HepG2 (cell line): ENCODE measurements around the gene SGF29. TPM values are rescaled to one million over a fixed set of nuclear protein-coding genes. Genes with fewer than 3 reads are reported as not detected.

ENCODE experiments used
- ATAC-seq: fragments of 200-7000 bp; cut with Tn5 transposase; 3 replicates; pipeline ENCODE4 v1.9.1; 2020; ENCODE audit warnings: mild to moderate bottlenecking, moderate library complexity
- BruUV-seq: library from RNA; stranded (reverse); fragments of 400-500 nt; replicated peaks from 2 replicates; lab custom pipeline; 2021; lab: Mats Ljungman, UMichigan
- CTCF ChIA-PET: fragments of 300-600 bp; formaldehyde crosslinking; extraction: SDS; loops from one replicate; lab custom pipeline; 2021; ENCODE audit warnings: low total read pairs, inconsistent platforms, low intra/inter-chr PET ratio; lab: Yijun Ruan, JAX
- POLR2A ChIA-PET: fragments of 350-600 bp; sonication (Branson Sonifier 250); formaldehyde crosslinking; loops from one replicate; lab custom pipeline; 2020; ENCODE audit warnings: antibody characterized with exemption, inconsistent platforms; lab: Yijun Ruan, JAX
- DNase-seq: peaks from one replicate; pipeline ENCODE4 v3.0.0-alpha.2; 2015; ENCODE audit warnings: low spot score
- FAIRE-seq: peaks from 3 replicates; lab custom pipeline; 2011; peaks lifted over from hg19 to GRCh38; lab: Jason Lieb, UNC
- H2AFZ ChIP-seq: one replicate; pipeline ENCODE4 v1.6.1; 2011; ENCODE audit warnings: low read length, inconsistent platforms
- H3K27ac ChIP-seq: fragments of 300-600 bp; 3 replicates; pipeline ENCODE4 v1.8.0; 2011; ENCODE audit warnings: mixed run types, mild to moderate bottlenecking, mixed read lengths, low read length, inconsistent platforms; ENCODE audit not compliant: insufficient read depth; ENCODE audit errors: extremely low read length
- H3K27me3 ChIP-seq, 2 experiments: fragments of 200-600 bp in 1 of 2; 2 replicates in 1 of 2; 3 replicates in 1 of 2; pipeline versions ENCODE4 v1.6.0 to v1.8.0; 2011; ENCODE audit warnings: low read length in 2 of 2, mild to moderate bottlenecking in 2 of 2, moderate library complexity in 2 of 2, inconsistent platforms in 1 of 2; ENCODE audit not compliant: insufficient read depth in 2 of 2, control insufficient read depth in 1 of 2
- H3K36me3 ChIP-seq, 2 experiments: fragments of 200-600 bp in 1 of 2; replicated peaks in 1 of 2; 2 replicates in 1 of 2; 3 replicates in 1 of 2; pipeline versions ENCODE4 v1.5.1 to v1.8.0; 2011; ENCODE audit warnings: low read length in 2 of 2, inconsistent platforms in 1 of 2; ENCODE audit not compliant: insufficient read depth in 2 of 2, control insufficient read depth in 1 of 2
- H3K4me1 ChIP-seq: 2 replicates; pipeline ENCODE4 v1.5.1; 2012; ENCODE audit warnings: low read length, inconsistent platforms; ENCODE audit not compliant: insufficient read depth
- H3K4me2 ChIP-seq: 2 replicates; pipeline ENCODE4 v1.6.0; 2011; ENCODE audit warnings: low read depth, low read length, inconsistent platforms
- H3K4me3 ChIP-seq, 3 experiments: fragments of 200-600 bp in 1 of 3; sonication (generic), shearing (Covaris generic) in 1 of 3; replicated peaks in 1 of 3; 2 replicates each; pipeline ENCODE4 v1.5.1; 2011 to 2016; ENCODE audit warnings: low read length in 3 of 3, inconsistent platforms in 2 of 3, low read depth in 2 of 3, mild to moderate bottlenecking in 2 of 3, control low read depth in 1 of 3, mixed read lengths in 1 of 3; ENCODE audit not compliant: insufficient read depth in 1 of 3
- H3K79me2 ChIP-seq: one replicate; pipeline ENCODE4 v1.6.1; 2011; ENCODE audit warnings: low read length, inconsistent platforms; ENCODE audit not compliant: insufficient read depth
- H3K9ac ChIP-seq: 2 replicates; pipeline ENCODE4 v1.6.0; 2011; ENCODE audit warnings: mild to moderate bottlenecking, low read depth, low read length, inconsistent platforms; ENCODE audit not compliant: insufficient read depth
- H3K9me3 ChIP-seq: 2 replicates; pipeline ENCODE4 v1.5.1; 2012; ENCODE audit warnings: mild to moderate bottlenecking, low read length
- H4K20me1 ChIP-seq: 2 replicates; pipeline ENCODE4 v1.6.0; 2011; ENCODE audit warnings: inconsistent platforms, mild to moderate bottlenecking, low read length, moderate library complexity; ENCODE audit not compliant: insufficient read depth
- DMTF1 ChIP-seq: sonication (generic); formaldehyde crosslinking; IDR thresholded peaks from 2 replicates; pipeline ENCODE4 v1.4.0; 2020; ENCODE audit warnings: mild to moderate bottlenecking, missing genetic modification reagents
- HMGXB3 ChIP-seq: sonication (generic); formaldehyde crosslinking; IDR thresholded peaks from 2 replicates; pipeline ENCODE4 v1.4.0; 2020; ENCODE audit warnings: missing genetic modification reagents, borderline replicate concordance
- PAXIP1 ChIP-seq: sonication (generic); formaldehyde crosslinking; conservative IDR thresholded peaks from 2 replicates; pipeline ENCODE4 v1.4.0; 2020; ENCODE audit warnings: mild to moderate bottlenecking, missing genetic modification reagents, moderate library complexity
- RFX3 ChIP-seq: IDR thresholded peaks from 2 replicates; pipeline ENCODE4 v1.6.1; 2016; ENCODE audit warnings: missing biosample characterization, missing genetic modification reagents
- ZNF768 ChIP-seq: sonication (generic); formaldehyde crosslinking; IDR thresholded peaks from 2 replicates; pipeline ENCODE4 v1.4.0; 2020; ENCODE audit warnings: missing genetic modification reagents
- WGBS: methylation state at CpG from one replicate; pipeline ENCODE4 v1.1.6; 2017; ENCODE audit warnings: low lambda C conversion rate; 5-methylcytosine and 5-hydroxymethylcytosine counted together
- in situ Hi-C: cut with HindIII; loops from 2 replicates; pipeline ENCODE4 v1.10.0; 2017; ENCODE audit warnings: low pct_unique_long_range_greater_than_20kb; ENCODE audit not compliant: extremely low pct_ligation_motif_present
- intact Hi-C: fragments of 100-400 bp; cut with micrococcal nuclease; formaldehyde crosslinking; loops from one replicate; pipeline ENCODE4 v1.10.0; 2022; ENCODE audit not compliant: unreplicated experiment
- polyA plus RNA-seq, 8 experiments: library from polyadenylated mRNA; depleted of rRNA in 3 of 8; stranded (reverse) in 7 of 8; unstranded in 1 of 8; fragments of >200 nt; fragmentation: Illumina TruSeq in 4 of 8; extraction: Trizol in 4 of 8; gene quantifications; 2 replicates each; pipeline versions ENCODE4 v1.2.1 to v1.2.3, GENCODE V29; 2011 to 2016; ENCODE audit warnings: low read depth in 4 of 8, missing spikeins in 1 of 8, mixed read lengths in 1 of 8; ENCODE audit not compliant: insufficient read depth in 1 of 8
- total RNA-seq, 5 experiments: library from RNA; depleted of rRNA; stranded (reverse); fragments of >200 nt; fragmentation: Illumina TruSeq; extraction: Trizol; gene quantifications; 2 replicates each; pipeline ENCODE4 v1.2.3, GENCODE V29; 2016; ENCODE audit warnings: low read depth in 1 of 5

Gene SGF29
- total and polyA plus RNA-seq, 2 of the 13 experiments (the other 11 are each of a cell fraction or from before 2014, with no cell fraction given): 5.0 to 29.4 TPM

GRCh38 chr16:28513484-28514181, 40.1 kb upstream of the SGF29 start:
- no peaks in the 10 kb centered on the region for H3K9me3 ChIP-seq
- H3K4me1 ChIP-seq: peaks cover 45% of the 10 kb centered on the region
- CTCF ChIA-PET: no interaction called here
- no peak overlapping the region for H3K27ac ChIP-seq
- no peak overlapping the region for H3K4me3 ChIP-seq
- H2AFZ ChIP-seq: no peak overlapping the region
- H3K36me3 ChIP-seq: no peaks in the 10 kb centered on the region
- no peaks in the 10 kb centered on the region for H4K20me1 ChIP-seq
- H3K27me3 ChIP-seq: no peaks in the 10 kb centered on the region
- no TSS peak for BruUV-seq
- peak overlapping the region; percentile 49 for H3K4me2 ChIP-seq
- intact Hi-C loops (no loop called here), in situ Hi-C loops (no loop called here)
- H3K9ac ChIP-seq: no peak overlapping the region
- POLR2A ChIA-PET: interaction anchor here (0.8 to 0.9 kb wide), 2 partner anchors 12 to 97 kb away, joined by 3 read pairs; partner anchors contain the start of gene SULT1A1
- 29% methylated on average over 12 of the region's 12 CpGs for WGBS
- FAIRE-seq: no peak
- H3K79me2 ChIP-seq: no peaks in the 10 kb centered on the region
- ATAC-seq: peak; percentile 70
- DNase-seq: peak; percentile 61
- TF ChIP-seq ZNF768 (peak; percentile 45; the same call in 1 of the 2 replicates), DMTF1 (CRISPR knock-in tag) (no peak), HMGXB3 (no peak), RFX3 (no peak), PAXIP1 (peak; percentile 16; the same call in 1 of the 2 replicates)
